A549 (cell line): Measurements from ENCODE around the gene DPPA5. TPM values are rescaled to one million over a fixed set of nuclear protein-coding genes. Genes with fewer than 3 reads are reported as not detected.

ENCODE experiments used
- ATAC-seq, 2 experiments: fragments of 200-7000 bp in 1 of 2; fragments of >200 bp in 1 of 2; cut with Nextera tagmentation in 1 of 2; cut with Tn5 transposase in 1 of 2; 3 replicates each; pipeline versions ENCODE4 v1.8.0 to v1.9.1; 2018 to 2020; ENCODE audit warnings: mild to moderate bottlenecking in 1 of 2, moderate library complexity in 1 of 2
- CTCF ChIA-PET: fragments of 300-600 bp; sonication (Branson Sonifier 250); formaldehyde crosslinking; extraction: SDS; loops from one replicate; lab custom pipeline; 2021; ENCODE audit warnings: antibody characterized with exemption, inconsistent platforms; lab: Yijun Ruan, JAX
- POLR2A ChIA-PET: fragments of 350-600 bp; formaldehyde crosslinking; extraction: SDS; loops from one replicate; lab custom pipeline; 2021; ENCODE audit warnings: antibody characterized with exemption, inconsistent platforms; lab: Yijun Ruan, JAX
- DNase-seq, 2 experiments: peaks; one replicate each; pipeline versions ENCODE4 v3.0.0 to v3.0.0-alpha.2; 2011 to 2016; ENCODE audit warnings: low read depth in 1 of 2, low spot score in 1 of 2
- FAIRE-seq: peaks from 2 replicates; lab custom pipeline; 2011; peaks lifted over from hg19 to GRCh38; lab: Jason Lieb, UNC
- H3K27ac ChIP-seq, 2 experiments: fragments of >200 bp; sonication (Bioruptor Twin); formaldehyde crosslinking; 3 replicates each; pipeline ENCODE4 v1.5.1; 2016 to 2017
- H3K4me1 ChIP-seq: fragments of >200 bp; sonication (Bioruptor Twin); formaldehyde crosslinking; 3 replicates; pipeline ENCODE4 v1.6.1; 2016
- H3K4me2 ChIP-seq: fragments of >200 bp; sonication (Bioruptor Twin); formaldehyde crosslinking; 3 replicates; pipeline ENCODE4 v1.6.1; 2016
- H3K4me3 ChIP-seq: fragments of >200 bp; sonication (Bioruptor Twin); formaldehyde crosslinking; 3 replicates; pipeline ENCODE4 v1.5.1; 2016
- H3K9me3 ChIP-seq: fragments of >200 bp; sonication (Bioruptor Twin); formaldehyde crosslinking; 3 replicates; pipeline ENCODE4 v1.6.1; 2016
- BHLHE40 ChIP-seq: IDR thresholded peaks from 2 replicates; pipeline ENCODE4 v1.6.1; 2012; ENCODE audit warnings: low read depth, low read length, inconsistent platforms
- CBX2 ChIP-seq: fragments of 200-600 bp; sonication (generic); IDR thresholded peaks from 2 replicates; pipeline ENCODE4 v1.6.1; 2016; ENCODE audit warnings: low read depth, mild to moderate bottlenecking, borderline replicate concordance
- EHF ChIP-seq: fragments of 250-450 bp; sonication (Bioruptor Pico); IDR thresholded peaks from 2 replicates; pipeline ENCODE4 v1.5.0; 2020; ENCODE audit warnings: mild to moderate bottlenecking
- EHMT2 ChIP-seq: fragments of 200-600 bp; sonication (generic); IDR thresholded peaks from 2 replicates; pipeline ENCODE4 v1.6.1; 2016; ENCODE audit warnings: antibody characterized with exemption, low read depth, mild to moderate bottlenecking, moderate library complexity
- EP300 ChIP-seq, 2 experiments: fragments of >200 bp; sonication (Bioruptor Twin); formaldehyde crosslinking; IDR thresholded peaks; 2 replicates in 1 of 2; 3 replicates in 1 of 2; pipeline ENCODE4 v1.6.1; 2016 to 2017
- FOSB ChIP-seq: fragments of 250-450 bp; sonication (Bioruptor Pico); IDR thresholded peaks from 2 replicates; pipeline ENCODE4 v1.5.0; 2020; ENCODE audit warnings: mild to moderate bottlenecking, moderate library complexity
- FOXS1 ChIP-seq: fragments of 250-450 bp; sonication (Bioruptor Pico); IDR thresholded peaks from 2 replicates; pipeline ENCODE4 v1.5.0; 2020; ENCODE audit warnings: mild to moderate bottlenecking, moderate library complexity
- HOXB13 ChIP-seq: fragments of 250-450 bp; sonication (Bioruptor Pico); IDR thresholded peaks from 2 replicates; pipeline ENCODE4 v1.5.0; 2020; ENCODE audit warnings: low read depth, mild to moderate bottlenecking, moderate library complexity
- HOXB5 ChIP-seq: fragments of 250-450 bp; sonication (Bioruptor Pico); IDR thresholded peaks from 2 replicates; pipeline ENCODE4 v1.5.0; 2020; ENCODE audit warnings: mild to moderate bottlenecking, moderate library complexity
- JUN ChIP-seq, 2 experiments: fragments of >200 bp; sonication (Bioruptor Twin); formaldehyde crosslinking; IDR thresholded peaks; 2 replicates in 1 of 2; 3 replicates in 1 of 2; pipeline ENCODE4 v1.6.1; 2016 to 2017
- KDM1A ChIP-seq: fragments of 200-600 bp; sonication (generic); IDR thresholded peaks from 2 replicates; pipeline ENCODE4 v1.6.1; 2016; ENCODE audit warnings: low read depth, mild to moderate bottlenecking
- MAFK ChIP-seq: fragments of 450-650 bp; IDR thresholded peaks from 2 replicates; pipeline ENCODE4 v1.6.1; 2014; ENCODE audit not compliant: partially characterized antibody
- MAZ ChIP-seq: fragments of 150-350 bp; IDR thresholded peaks from 2 replicates; pipeline ENCODE4 v1.6.1; 2014; ENCODE audit warnings: antibody characterized with exemption, low read depth, low read length, borderline replicate concordance
- MYC ChIP-seq: IDR thresholded peaks from 2 replicates; pipeline ENCODE4 v1.6.1; 2012; ENCODE audit warnings: mild to moderate bottlenecking, inconsistent platforms, low read length, improper control_type of control experiment, borderline replicate concordance
- NPAS2 ChIP-seq: fragments of 250-450 bp; sonication (Bioruptor Pico); IDR thresholded peaks from 2 replicates; pipeline ENCODE4 v1.8.0; 2022; ENCODE audit warnings: mild to moderate bottlenecking, moderate library complexity, borderline replicate concordance
- NR3C1 ChIP-seq: fragments of >200 bp; sonication (Bioruptor Twin); formaldehyde crosslinking; IDR thresholded peaks from 3 replicates; pipeline ENCODE4 v1.6.1; 2017
- PHF8 ChIP-seq: fragments of 200-600 bp; sonication (generic); IDR thresholded peaks from 2 replicates; pipeline ENCODE4 v1.6.1; 2016; ENCODE audit warnings: low read depth, mild to moderate bottlenecking, antibody characterized with exemption, moderate library complexity, borderline replicate concordance
- POLR2A ChIP-seq: IDR thresholded peaks from 2 replicates; pipeline ENCODE4 v1.6.1; 2012; ENCODE audit warnings: mild to moderate bottlenecking, low read length
- POLR2AphosphoS2 ChIP-seq: conservative IDR thresholded peaks from 2 replicates; pipeline ENCODE4 v1.6.1; 2012; ENCODE audit warnings: low read length, improper control_type of control experiment, inconsistent platforms
- RARB ChIP-seq: fragments of 250-450 bp; sonication (Bioruptor Pico); IDR thresholded peaks from 2 replicates; pipeline ENCODE4 v1.8.0; 2021; ENCODE audit warnings: mild to moderate bottlenecking, moderate library complexity
- RCOR1 ChIP-seq: fragments of 150-350 bp; IDR thresholded peaks from 2 replicates; pipeline ENCODE4 v1.6.1; 2014; ENCODE audit warnings: antibody characterized with exemption, low read length, low read depth
- SMC3 ChIP-seq: fragments of >200 bp; sonication (Bioruptor Twin); formaldehyde crosslinking; IDR thresholded peaks from 3 replicates; pipeline ENCODE4 v1.6.1; 2018; ENCODE audit warnings: inconsistent platforms
- ZFP36 ChIP-seq: fragments of 450-650 bp; IDR thresholded peaks from 2 replicates; pipeline ENCODE4 v1.6.1; 2014; ENCODE audit warnings: borderline replicate concordance; ENCODE audit not compliant: partially characterized antibody
- ZNF302 ChIP-seq: fragments of 250-450 bp; sonication (Bioruptor Pico); IDR thresholded peaks from 2 replicates; pipeline ENCODE4 v1.9.0; 2021; ENCODE audit warnings: inconsistent platforms, mild to moderate bottlenecking, moderate library complexity
- ZSCAN20 ChIP-seq: fragments of 250-450 bp; sonication (Bioruptor Pico); IDR thresholded peaks from 2 replicates; pipeline ENCODE4 v1.8.0; 2022; ENCODE audit warnings: mild to moderate bottlenecking, moderate library complexity
- WGBS: methylation state at CpG from one replicate; pipeline ENCODE4 v1.1.6; 2017; ENCODE audit errors: missing lambda C conversion rate; 5-methylcytosine and 5-hydroxymethylcytosine counted together
- polyA plus RNA-seq, 4 experiments: library from polyadenylated mRNA; depleted of rRNA in 3 of 4; stranded (reverse); fragments of >200 nt; fragmentation: RNase III in 1 of 4; extraction: RNeasy Plus Mini Kit Qiagen cat#74134 plus additional on column Dnase treatment in 1 of 4; gene quantifications; 2 replicates in 3 of 4; 3 replicates in 1 of 4; pipeline ENCODE4 v1.2.3, GENCODE V29; 2011 to 2017
- TF ChIP-seq, protein P1 (sequence below): fragments of >200 bp; sonication (Bioruptor Twin); formaldehyde crosslinking; IDR thresholded peaks from 3 replicates; pipeline ENCODE4 v1.6.1; 2016

DPPA5 gene
- polyA plus RNA-seq, 2 of the 4 experiments (the other 2 are of a cell fraction) = not detected

- WGBS = 79% methylated on average over 14 of the region's 14 CpGs
- FAIRE-seq = no peak
- no peaks in the 10 kb centered on the region for H3K4me1 ChIP-seq
- no peak overlapping the region for H3K4me3 ChIP-seq
- H3K9me3 ChIP-seq = no peaks in the 10 kb centered on the region
- ATAC-seq = no peak
- CTCF ChIA-PET = no interaction called here
- no peak overlapping the region for H3K4me2 ChIP-seq
- POLR2A ChIA-PET = no interaction called here
- no peak for DNase-seq
- TF ChIP-seq NPAS2 (CRISPR knock-in tag) (no peak), POLR2AphosphoS2 (no peak), FOSB (CRISPR knock-in tag) (no peak), PHF8 (no peak), ZNF302 (no peak), ZSCAN20 (no peak), CBX2 (no peak), BHLHE40 (no peak), EP300 (IDR thresholded peaks at IDR 0.05) (no peak), NR3C1 (no peak), HOXB13 (CRISPR knock-in tag) (no peak), POLR2A (no peak), MAZ (no peak), EHF (CRISPR knock-in tag) (no peak), MAFK (no peak), RARB (CRISPR knock-in tag) (no peak), MYC (no peak), RCOR1 (no peak)
- no peak overlapping the region for H3K27ac ChIP-seq
Measured at GRCh38 chr6:73369157-73369556, 15.1 kb upstream of the DPPA5 start.

- ChIA-PET CTCF (no interaction called here), POLR2A (no interaction called here)
- H3K4me3 ChIP-seq = no peak overlapping the region
- ATAC-seq (no peak), DNase-seq (no peak), FAIRE-seq (no peak)
- TF ChIP-seq ZSCAN20 = no peak
- TF ChIP-seq, protein P1, sequence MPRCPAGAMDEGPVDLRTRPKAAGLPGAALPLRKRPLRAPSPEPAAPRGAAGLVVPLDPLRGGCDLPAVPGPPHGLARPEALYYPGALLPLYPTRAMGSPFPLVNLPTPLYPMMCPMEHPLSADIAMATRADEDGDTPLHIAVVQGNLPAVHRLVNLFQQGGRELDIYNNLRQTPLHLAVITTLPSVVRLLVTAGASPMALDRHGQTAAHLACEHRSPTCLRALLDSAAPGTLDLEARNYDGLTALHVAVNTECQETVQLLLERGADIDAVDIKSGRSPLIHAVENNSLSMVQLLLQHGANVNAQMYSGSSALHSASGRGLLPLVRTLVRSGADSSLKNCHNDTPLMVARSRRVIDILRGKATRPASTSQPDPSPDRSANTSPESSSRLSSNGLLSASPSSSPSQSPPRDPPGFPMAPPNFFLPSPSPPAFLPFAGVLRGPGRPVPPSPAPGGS = no peak
- TF ChIP-seq EP300 (IDR thresholded peaks at IDR 0.05) = no peak
- no peak for TF ChIP-seq SMC3
- no peaks in the 10 kb centered on the region for H3K4me1 ChIP-seq
- no peaks in the 10 kb centered on the region for H3K9me3 ChIP-seq
- 77% methylated on average over 4 of the region's 4 CpGs for WGBS
- H3K27ac ChIP-seq = no peak overlapping the region
- H3K4me2 ChIP-seq = no peak overlapping the region
Measured at GRCh38 chr6:73368675-73369074, 14.6 kb upstream of the DPPA5 start.

DNA sequence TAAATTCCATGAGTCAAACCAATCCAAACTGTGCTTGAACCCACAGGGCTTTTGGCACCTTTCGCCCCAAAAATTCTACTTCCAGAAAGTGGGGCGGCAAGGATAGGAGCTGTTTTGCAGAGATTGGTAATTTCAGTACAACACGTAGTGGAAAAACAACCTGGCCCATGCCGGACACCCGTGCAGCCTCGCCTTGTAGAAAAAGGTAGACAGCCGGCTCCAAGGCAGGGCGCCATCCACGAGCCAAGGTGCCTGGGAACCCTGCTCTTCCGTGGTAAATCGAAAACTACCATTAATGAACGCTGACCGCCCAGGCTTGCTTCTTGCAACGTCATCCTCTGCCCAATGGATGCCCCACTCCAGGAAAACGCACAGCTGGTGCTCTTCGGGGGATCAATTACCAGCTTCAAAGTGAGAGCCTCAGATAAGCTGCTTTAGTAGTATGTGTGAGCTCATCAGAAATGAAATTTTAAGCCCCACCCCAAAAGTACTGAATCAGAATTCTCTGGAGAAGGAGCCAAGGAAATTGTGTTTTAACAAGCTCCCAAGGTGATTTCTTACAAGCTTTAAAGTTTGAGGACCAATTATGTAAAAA lies 13.8 kb upstream of the DPPA5 start:
- Histone ChIP-seq H3K27ac (no peak overlapping the region), H3K4me2 (no peak overlapping the region), H3K9me3 (no peaks in the 10 kb centered on the region), H3K4me3 (no peak overlapping the region), H3K4me1 (no peaks in the 10 kb centered on the region)
- POLR2A ChIA-PET = no interaction called here
- FAIRE-seq (no peak), DNase-seq (no peak), ATAC-seq (no peak)
- 85% methylated on average over 16 of the region's 16 CpGs for WGBS
- CTCF ChIA-PET = interaction anchor here (0.6 to 1.4 kb wide), 4 partner anchors 10 to 502 kb away, joined by 3 to 4 read pairs (median 3); no protein-coding TSS in a partner anchor
- TF ChIP-seq HOXB5 (no peak), EHMT2 (no peak), NR3C1 (no peak), BHLHE40 (no peak), ZFP36 (no peak), FOSB (CRISPR knock-in tag) (no peak), JUN (IDR thresholded peaks at IDR 0.05) (no peak), KDM1A (no peak), FOXS1 (CRISPR knock-in tag) (no peak)
